ENCODE data around the gene ARHGAP32.

ARHGAP32 gene

GRCh38 chr11:128967578-128967977 lies 224.5 kb downstream of the ARHGAP32 start:
- Histone ChIP-seq H2AFZ (ENCODE audit: low read depth, low read length) (no peak overlapping the region), H3K9me3 (ENCODE audit: insufficient read depth, low read length) (no peaks in the 10 kb centered on the region), H4K20me1 (ENCODE audit: insufficient read depth, low read length) (no peaks in the 10 kb centered on the region), H3K9ac (ENCODE audit: low read length) (no peak overlapping the region), H3K4me1 (ENCODE audit: low read length) (peaks cover 24% of the 10 kb centered on the region), H3K79me2 (ENCODE audit: low read length) (no peaks in the 10 kb centered on the region), H3K4me3 (ENCODE audit: low read length) (no peak overlapping the region), H3K27ac (ENCODE audit: low read length) (no peak overlapping the region), H3K27me3 (ENCODE audit: low read depth, low read length) (peaks cover 11% of the 10 kb centered on the region), H3K4me2 (ENCODE audit: low read length) (no peak overlapping the region), H3K36me3 (replicated peaks; ENCODE audit: low read depth, low read length) (no peaks in the 10 kb centered on the region)
- TF ChIP-seq CTCF (IDR thresholded peaks at IDR 0.05; ENCODE audit: low read depth, low read length) = no peak

GRCh38 chr11:128965485-128965884 lies 226.6 kb downstream of the ARHGAP32 start:
- Histone ChIP-seq H3K4me3 (ENCODE audit: low read length) (peak overlapping the region; percentile 41), H3K4me2 (ENCODE audit: low read length) (peak overlapping the region; percentile 57), H3K4me1 (ENCODE audit: low read length) (peaks cover 24% of the 10 kb centered on the region), H3K27ac (ENCODE audit: low read length) (no peak overlapping the region), H3K79me2 (ENCODE audit: low read length) (no peaks in the 10 kb centered on the region), H3K9me3 (ENCODE audit: insufficient read depth, low read length) (no peaks in the 10 kb centered on the region), H3K9ac (ENCODE audit: low read length) (no peak overlapping the region), H2AFZ (ENCODE audit: low read depth, low read length) (peak overlapping the region; percentile 79), H3K36me3 (replicated peaks; ENCODE audit: low read depth, low read length) (no peaks in the 10 kb centered on the region), H3K27me3 (ENCODE audit: low read depth, low read length) (peaks cover 16% of the 10 kb centered on the region), H4K20me1 (ENCODE audit: insufficient read depth, low read length) (no peaks in the 10 kb centered on the region)
- TF ChIP-seq CTCF (IDR thresholded peaks at IDR 0.05; ENCODE audit: low read depth, low read length) (no peak), EZH2phosphoT487 (IDR thresholded peaks at IDR 0.05; ENCODE audit: low read depth) (no peak)

DNA sequence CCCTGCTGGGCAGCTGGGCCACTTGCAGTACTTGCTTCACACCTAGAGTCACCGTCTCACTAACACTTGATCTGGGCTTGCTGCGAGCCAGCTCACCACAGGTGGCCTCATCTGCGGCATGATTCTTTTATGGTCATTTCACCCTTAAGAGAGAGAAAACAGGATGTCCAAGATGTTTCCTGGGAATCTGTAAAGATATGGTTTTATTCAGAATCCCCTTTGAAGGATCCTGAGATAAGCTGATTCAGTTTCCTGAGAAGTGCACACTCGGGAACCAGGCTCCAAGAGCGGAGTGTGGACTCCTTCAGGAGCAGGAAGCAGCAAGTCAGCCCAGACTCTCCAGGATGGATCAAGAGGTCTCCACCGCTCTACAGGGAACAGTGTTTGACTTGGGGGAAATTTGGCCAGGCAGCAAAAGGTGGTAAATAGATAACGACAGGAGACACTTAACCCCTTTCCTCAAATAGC lies 227.6 kb downstream of the ARHGAP32 start:
- Histone ChIP-seq H3K4me2 (ENCODE audit: low read length) (no peak overlapping the region), H3K36me3 (replicated peaks; ENCODE audit: low read depth, low read length) (no peaks in the 10 kb centered on the region), H2AFZ (ENCODE audit: low read depth, low read length) (no peak overlapping the region), H3K4me3 (ENCODE audit: low read length) (no peak overlapping the region), H4K20me1 (ENCODE audit: insufficient read depth, low read length) (no peaks in the 10 kb centered on the region), H3K27ac (ENCODE audit: low read length) (no peak overlapping the region), H3K9me3 (ENCODE audit: insufficient read depth, low read length) (no peaks in the 10 kb centered on the region), H3K4me1 (ENCODE audit: low read length) (peaks cover 24% of the 10 kb centered on the region), H3K79me2 (ENCODE audit: low read length) (no peaks in the 10 kb centered on the region), H3K27me3 (ENCODE audit: low read depth, low read length) (peaks cover 26% of the 10 kb centered on the region), H3K9ac (ENCODE audit: low read length) (no peak overlapping the region)
- TF ChIP-seq EZH2phosphoT487 (IDR thresholded peaks at IDR 0.05; ENCODE audit: low read depth) (no peak), CTCF (IDR thresholded peaks at IDR 0.05; ENCODE audit: low read depth, low read length) (no peak)

- peaks cover 24% of the 10 kb centered on the region for H3K4me1 ChIP-seq (ENCODE audit: low read length)
- H3K9me3 ChIP-seq (ENCODE audit: insufficient read depth, low read length) = no peaks in the 10 kb centered on the region
- H3K9ac ChIP-seq (ENCODE audit: low read length) = no peak overlapping the region
- no peak overlapping the region for H2AFZ ChIP-seq (ENCODE audit: low read depth, low read length)
- no peaks in the 10 kb centered on the region for H3K36me3 ChIP-seq (replicated peaks; ENCODE audit: low read depth, low read length)
- no peak overlapping the region for H3K27ac ChIP-seq (ENCODE audit: low read length)
- no peak overlapping the region for H3K4me3 ChIP-seq (ENCODE audit: low read length)
- H3K4me2 ChIP-seq (ENCODE audit: low read length) = no peak overlapping the region
- TF ChIP-seq EZH2phosphoT487 (IDR thresholded peaks at IDR 0.05; ENCODE audit: low read depth) (no peak), CTCF (IDR thresholded peaks at IDR 0.05; ENCODE audit: low read depth, low read length) (no peak)
- H3K27me3 ChIP-seq (ENCODE audit: low read depth, low read length) = peaks cover 32% of the 10 kb centered on the region
- H4K20me1 ChIP-seq (ENCODE audit: insufficient read depth, low read length) = no peaks in the 10 kb centered on the region
- no peaks in the 10 kb centered on the region for H3K79me2 ChIP-seq (ENCODE audit: low read length)
Measured at GRCh38 chr11:128963744-128964325, 228.3 kb downstream of the ARHGAP32 start.
